ENCODE results near the gene PLSCR1.

Gene PLSCR1

DNA sequence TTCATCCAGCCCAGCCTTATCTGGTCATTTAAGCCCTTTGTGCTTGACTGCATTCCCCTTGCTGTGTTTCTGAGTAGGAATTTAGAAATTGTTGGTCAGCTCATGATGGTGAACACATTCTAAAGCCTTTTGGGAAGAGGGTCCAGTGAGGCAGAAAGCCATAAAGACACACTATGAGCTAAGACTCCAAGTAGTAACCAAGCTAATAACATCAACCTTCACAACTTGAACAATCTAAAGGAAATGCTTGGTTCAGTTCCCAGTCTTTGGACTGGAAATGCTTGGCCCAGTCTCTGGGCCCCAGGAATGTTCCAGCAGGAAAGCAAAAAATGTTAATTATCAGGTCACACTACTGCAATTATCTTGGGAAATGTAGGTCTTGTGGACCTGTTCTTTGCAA, 7.7 kb downstream of the PLSCR1 start:
- Histone ChIP-seq H2BK12ac (ENCODE audit: low read length in 2 of 2) (no peak overlapping the region), H3K23ac (ENCODE audit: low read length in 2 of 2) (no peak overlapping the region)

GRCh38 chr3:146532406-146532805, 12.0 kb downstream of the PLSCR1 start:
- H3K14ac ChIP-seq (ENCODE audit: low read length in 2 of 2), result no peak overlapping the region
- no peak overlapping the region for H3K23ac ChIP-seq (ENCODE audit: low read length in 2 of 2)
- H2BK5ac ChIP-seq (ENCODE audit: low read depth, low read length, poor library complexity, severe bottlenecking), result no peak overlapping the region
- peaks cover 0 to 62% of the 10 kb centered on the region in 2 experiments for H3K36me3 ChIP-seq (ENCODE audit: control insufficient read depth in 1 of 2, insufficient read depth in 2 of 2, low read depth in 1 of 2, low read length in 2 of 2)
- H3K4ac ChIP-seq (ENCODE audit: low read depth in 1 of 2, low read length in 2 of 2), result no peak overlapping the region
- H2BK12ac ChIP-seq (ENCODE audit: low read length in 2 of 2), result no peak overlapping the region
- H3K27me3 ChIP-seq (ENCODE audit: control insufficient read depth in 1 of 2, insufficient read depth in 1 of 2, low read length in 2 of 2), result no peaks in the 10 kb centered on the region
- WGBS, result 17% methylated on average over 2 of the region's 2 CpGs
- peak; percentile 38 for DNase-seq
- H2BK15ac ChIP-seq (ENCODE audit: low read depth, poor library complexity, severe bottlenecking), result no peak overlapping the region
- H3K18ac ChIP-seq (ENCODE audit: low read depth in 1 of 2, low read length in 2 of 2), result no peak overlapping the region
- no peak overlapping the region for H3K27ac ChIP-seq (ENCODE audit: low read length, poor library complexity, severe bottlenecking)
- no peak overlapping the region for H3K9ac ChIP-seq (ENCODE audit: low read length)
- H3K9me3 ChIP-seq (ENCODE audit: control insufficient read depth, low read length), result no peaks in the 10 kb centered on the region
- H2AFZ ChIP-seq (ENCODE audit: low read depth, low read length), result no peak overlapping the region
- H3K4me1 ChIP-seq (ENCODE audit: control insufficient read depth, insufficient read depth, low read depth, low read length), result no peaks in the 10 kb centered on the region
- H4K91ac ChIP-seq (ENCODE audit: low read length), result no peak overlapping the region
- peaks cover 14% of the 10 kb centered on the region for H3K79me1 ChIP-seq (replicated peaks; ENCODE audit: low read length, poor library complexity, severe bottlenecking)
- no peak overlapping the region for H3K4me3 ChIP-seq (ENCODE audit: insufficient read depth in 1 of 2, low read depth in 1 of 2, low read length in 2 of 2)
- H3K4me2 ChIP-seq (ENCODE audit: low read length, poor library complexity, severe bottlenecking), result no peak overlapping the region
- no peak overlapping the region for H2AK5ac ChIP-seq (ENCODE audit: low read length, severe bottlenecking)
- H4K8ac ChIP-seq (ENCODE audit: low read length), result no peak overlapping the region
- H2BK120ac ChIP-seq (ENCODE audit: low read depth, low read length), result no peak overlapping the region

More for the DNA sequence above, 7.7 kb downstream of the PLSCR1 start:
- Histone ChIP-seq H3K4me2 (ENCODE audit: low read length, poor library complexity, severe bottlenecking) (no peak overlapping the region), H2BK15ac (ENCODE audit: low read depth, poor library complexity, severe bottlenecking) (no peak overlapping the region), H3K9me3 (ENCODE audit: control insufficient read depth, low read length) (no peaks in the 10 kb centered on the region), H4K8ac (ENCODE audit: low read length) (no peak overlapping the region), H3K36me3 (ENCODE audit: control insufficient read depth in 1 of 2, insufficient read depth in 2 of 2, low read depth in 1 of 2, low read length in 2 of 2) (peaks cover 3 to 27% of the 10 kb centered on the region in 2 experiments), H3K27me3 (ENCODE audit: control insufficient read depth in 1 of 2, insufficient read depth in 1 of 2, low read length in 2 of 2) (no peaks in the 10 kb centered on the region), H4K91ac (ENCODE audit: low read length) (no peak overlapping the region), H2BK5ac (ENCODE audit: low read depth, low read length, poor library complexity, severe bottlenecking) (no peak overlapping the region), H2BK120ac (ENCODE audit: low read depth, low read length) (no peak overlapping the region), H3K4me3 (ENCODE audit: insufficient read depth in 1 of 2, low read depth in 1 of 2, low read length in 2 of 2) (no peak overlapping the region), H2AFZ (ENCODE audit: low read depth, low read length) (no peak overlapping the region), H3K9ac (ENCODE audit: low read length) (no peak overlapping the region), H2AK5ac (ENCODE audit: low read length, severe bottlenecking) (no peak overlapping the region), H3K4me1 (ENCODE audit: control insufficient read depth, insufficient read depth, low read depth, low read length) (no peaks in the 10 kb centered on the region), H3K4ac (ENCODE audit: low read depth in 1 of 2, low read length in 2 of 2) (no peak overlapping the region), H3K27ac (ENCODE audit: low read length, poor library complexity, severe bottlenecking) (no peak overlapping the region), H3K18ac (ENCODE audit: low read depth in 1 of 2, low read length in 2 of 2) (no peak overlapping the region), H3K79me1 (replicated peaks; ENCODE audit: low read length, poor library complexity, severe bottlenecking) (peaks cover 10% of the 10 kb centered on the region), H3K14ac (ENCODE audit: low read length in 2 of 2) (no peak overlapping the region)
- DNase-seq, result no peak

- no peak overlapping the region for H2BK15ac ChIP-seq (ENCODE audit: low read depth, poor library complexity, severe bottlenecking)
- peaks cover 9% of the 10 kb centered on the region for H3K79me1 ChIP-seq (replicated peaks; ENCODE audit: low read length, poor library complexity, severe bottlenecking)
- no peak overlapping the region for H3K18ac ChIP-seq (ENCODE audit: low read depth in 1 of 2, low read length in 2 of 2)
- H4K91ac ChIP-seq (ENCODE audit: low read length), result no peak overlapping the region
- H3K27me3 ChIP-seq (ENCODE audit: control insufficient read depth in 1 of 2, insufficient read depth in 1 of 2, low read length in 2 of 2), result no peaks in the 10 kb centered on the region
- no peak overlapping the region for H2AK5ac ChIP-seq (ENCODE audit: low read length, severe bottlenecking)
- no peak overlapping the region for H2BK120ac ChIP-seq (ENCODE audit: low read depth, low read length)
- no peaks in the 10 kb centered on the region for H3K9me3 ChIP-seq (ENCODE audit: control insufficient read depth, low read length)
- H3K36me3 ChIP-seq (ENCODE audit: control insufficient read depth in 1 of 2, insufficient read depth in 2 of 2, low read depth in 1 of 2, low read length in 2 of 2), result peaks cover 0 to 75% of the 10 kb centered on the region in 2 experiments
- H3K4me2 ChIP-seq (ENCODE audit: low read length, poor library complexity, severe bottlenecking), result no peak overlapping the region
- DNase-seq, result no peak
- H3K14ac ChIP-seq (ENCODE audit: low read length in 2 of 2), result no peak overlapping the region
- H3K4me1 ChIP-seq (ENCODE audit: control insufficient read depth, insufficient read depth, low read depth, low read length), result no peaks in the 10 kb centered on the region
- no peak overlapping the region for H3K27ac ChIP-seq (ENCODE audit: low read length, poor library complexity, severe bottlenecking)
- H3K4me3 ChIP-seq (ENCODE audit: insufficient read depth in 1 of 2, low read depth in 1 of 2, low read length in 2 of 2), result no peak overlapping the region
- H3K9ac ChIP-seq (ENCODE audit: low read length), result no peak overlapping the region
- H4K8ac ChIP-seq (ENCODE audit: low read length), result no peak overlapping the region
- H2BK5ac ChIP-seq (ENCODE audit: low read depth, low read length, poor library complexity, severe bottlenecking), result no peak overlapping the region
- 62% methylated on average over 2 of the region's 2 CpGs for WGBS
- H2BK12ac ChIP-seq (ENCODE audit: low read length in 2 of 2), result no peak overlapping the region
- H3K23ac ChIP-seq (ENCODE audit: low read length in 2 of 2), result no peak overlapping the region
- no peak overlapping the region for H3K4ac ChIP-seq (ENCODE audit: low read depth in 1 of 2, low read length in 2 of 2)
- no peak overlapping the region for H2AFZ ChIP-seq (ENCODE audit: low read depth, low read length)
These were observed 13.8 kb downstream of the PLSCR1 start for GRCh38 chr3:146530609-146531008.

DNA sequence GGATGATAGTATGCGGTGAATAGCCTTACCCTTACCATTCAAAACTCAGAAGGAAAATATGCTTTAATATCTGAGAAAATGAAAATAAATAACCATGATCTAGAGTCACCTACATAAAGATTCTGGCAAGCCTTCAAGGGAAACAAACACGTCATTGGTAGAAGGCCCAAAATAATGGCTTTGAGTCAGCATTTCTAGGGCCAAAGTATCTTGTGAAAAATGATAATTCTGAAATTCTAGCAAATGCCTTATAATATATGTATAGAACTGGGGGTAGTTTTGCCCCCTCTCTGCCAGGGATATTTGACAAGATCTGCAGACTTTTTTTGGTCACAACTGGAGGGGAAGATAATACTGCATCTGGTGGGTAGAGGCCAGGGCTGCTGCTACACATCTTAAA, 15.4 kb downstream of the PLSCR1 start:
- H3K4me2 ChIP-seq (ENCODE audit: low read length, poor library complexity, severe bottlenecking), result no peak overlapping the region
- H4K91ac ChIP-seq (ENCODE audit: low read length), result no peak overlapping the region
- no peak overlapping the region for H3K27ac ChIP-seq (ENCODE audit: low read length, poor library complexity, severe bottlenecking)
- H3K36me3 ChIP-seq (ENCODE audit: control insufficient read depth in 1 of 2, insufficient read depth in 2 of 2, low read depth in 1 of 2, low read length in 2 of 2), result peaks cover 0 to 82% of the 10 kb centered on the region in 2 experiments
- peaks cover 6% of the 10 kb centered on the region for H3K79me1 ChIP-seq (replicated peaks; ENCODE audit: low read length, poor library complexity, severe bottlenecking)
- no peak overlapping the region for H3K18ac ChIP-seq (ENCODE audit: low read depth in 1 of 2, low read length in 2 of 2)
- no peak overlapping the region for H3K9ac ChIP-seq (ENCODE audit: low read length)
- no peak overlapping the region for H2BK12ac ChIP-seq (ENCODE audit: low read length in 2 of 2)
- H3K4me3 ChIP-seq (ENCODE audit: insufficient read depth in 1 of 2, low read depth in 1 of 2, low read length in 2 of 2), result no peak overlapping the region
- WGBS, result no CpG with 5 or more reads among the region's 2 CpGs
- no peaks in the 10 kb centered on the region for H3K9me3 ChIP-seq (ENCODE audit: control insufficient read depth, low read length)
- no peak overlapping the region for H2AK5ac ChIP-seq (ENCODE audit: low read length, severe bottlenecking)
- H3K23ac ChIP-seq (ENCODE audit: low read length in 2 of 2), result no peak overlapping the region
- no peak overlapping the region for H3K14ac ChIP-seq (ENCODE audit: low read length in 2 of 2)
- H3K4me1 ChIP-seq (ENCODE audit: control insufficient read depth, insufficient read depth, low read depth, low read length), result no peaks in the 10 kb centered on the region
- no peak overlapping the region for H2BK5ac ChIP-seq (ENCODE audit: low read depth, low read length, poor library complexity, severe bottlenecking)
- no peak overlapping the region for H3K4ac ChIP-seq (ENCODE audit: low read depth in 1 of 2, low read length in 2 of 2)
- no peak overlapping the region for H2BK120ac ChIP-seq (ENCODE audit: low read depth, low read length)
- H3K27me3 ChIP-seq (ENCODE audit: control insufficient read depth in 1 of 2, insufficient read depth in 1 of 2, low read length in 2 of 2), result no peaks in the 10 kb centered on the region
- H4K8ac ChIP-seq (ENCODE audit: low read length), result no peak overlapping the region
- no peak overlapping the region for H2AFZ ChIP-seq (ENCODE audit: low read depth, low read length)
- no peak overlapping the region for H2BK15ac ChIP-seq (ENCODE audit: low read depth, poor library complexity, severe bottlenecking)
- no peak for DNase-seq
